SK-N-SH (cell line): ENCODE data around the gene DPEP1. TPM values are rescaled to one million over a fixed set of nuclear protein-coding genes. Genes with fewer than 3 reads are reported as not detected.

Experiments
- CTCF ChIA-PET: fragments of 300-600, 350-600 bp; formaldehyde crosslinking; extraction: SDS; loops from one replicate; lab custom pipeline; 2021; lab: Yijun Ruan, JAX
- POLR2A ChIA-PET: fragments of 350-600 bp; sonication (Branson Sonifier 250); formaldehyde crosslinking; extraction: SDS; loops from one replicate; lab custom pipeline; 2020; ENCODE audit warnings: antibody characterized with exemption, inconsistent platforms; lab: Yijun Ruan, JAX
- DNase-seq: peaks from one replicate; pipeline ENCODE4 v3.0.0; 2012
- H2AFZ ChIP-seq: fragments of 200-600 bp; sonication (generic); 2 replicates; pipeline ENCODE4 v1.8.1; 2016; ENCODE audit warnings: antibody characterized with exemption, mild to moderate bottlenecking, low read depth
- H3F3A ChIP-seq: fragments of 200-600 bp; sonication (generic); replicated peaks from 2 replicates; pipeline ENCODE3; 2016; ENCODE audit warnings: antibody characterized with exemption, mild to moderate bottlenecking; ENCODE audit not compliant: insufficient read depth
- H3K27ac ChIP-seq, 2 experiments: fragments of 200-500 bp in 1 of 2; fragments of 200-600 bp in 1 of 2; sonication (Bioruptor generic) in 1 of 2; sonication (generic), shearing (Covaris generic) in 1 of 2; 2 replicates each; pipeline versions ENCODE4 v1.5.1 to v1.6.1; 2014 to 2016; ENCODE audit warnings: low read depth in 2 of 2, inconsistent platforms in 1 of 2, low read length in 1 of 2, mild to moderate bottlenecking in 1 of 2, mixed read lengths in 1 of 2
- H3K27me3 ChIP-seq: fragments of 200-600 bp; sonication (generic), shearing (Covaris generic); 2 replicates; pipeline ENCODE4 v1.6.1; 2016; ENCODE audit warnings: mixed run types; ENCODE audit not compliant: insufficient read depth
- H3K36me3 ChIP-seq, 2 experiments: fragments of 200-500 bp in 1 of 2; fragments of 200-600 bp in 1 of 2; sonication (Bioruptor generic) in 1 of 2; sonication (generic) in 1 of 2; replicated peaks in 1 of 2; 2 replicates each; pipeline versions ENCODE3 to v1.5.1; 2014 to 2016; ENCODE audit warnings: low read length in 1 of 2, mild to moderate bottlenecking in 1 of 2; ENCODE audit not compliant: insufficient read depth in 2 of 2, control insufficient read depth in 1 of 2
- H3K4me1 ChIP-seq, 2 experiments: fragments of 200-500 bp in 1 of 2; fragments of 200-600 bp in 1 of 2; sonication (Bioruptor generic) in 1 of 2; sonication (generic), shearing (Covaris generic) in 1 of 2; 2 replicates each; pipeline versions ENCODE4 v1.5.1 to v1.6.1; 2014 to 2016; ENCODE audit warnings: low read depth in 1 of 2, low read length in 1 of 2, mixed run types in 1 of 2; ENCODE audit not compliant: insufficient read depth in 2 of 2, control insufficient read depth in 1 of 2
- H3K4me2 ChIP-seq: fragments of 200-600 bp; sonication (generic), shearing (Covaris generic); 2 replicates; pipeline ENCODE4 v1.6.1; 2017; ENCODE audit warnings: mixed run types
- H3K4me3 ChIP-seq, 2 experiments: fragments of 200-500 bp in 1 of 2; fragments of 200-600 bp in 1 of 2; sonication (Bioruptor generic) in 1 of 2; sonication (generic), shearing (Covaris generic) in 1 of 2; 2 replicates each; pipeline versions ENCODE4 v1.5.1 to v1.8.1; 2014 to 2016; ENCODE audit warnings: low read depth in 2 of 2, inconsistent platforms in 1 of 2, low read length in 1 of 2, mild to moderate bottlenecking in 1 of 2, mixed read lengths in 1 of 2, moderate library complexity in 1 of 2
- H3K79me2 ChIP-seq: fragments of 200-600 bp; sonication (generic); 2 replicates; pipeline ENCODE4 v1.8.1; 2017; ENCODE audit warnings: mild to moderate bottlenecking; ENCODE audit not compliant: insufficient read depth
- H3K9ac ChIP-seq: fragments of 200-600 bp; sonication (generic); 2 replicates; pipeline ENCODE4 v1.6.1; 2017; ENCODE audit warnings: mixed run types
- H3K9me2 ChIP-seq: fragments of 200-600 bp; sonication (generic); 2 replicates; pipeline ENCODE4 v1.6.1; 2017; ENCODE audit warnings: mixed run types
- H3K9me3 ChIP-seq: fragments of 200-600 bp; sonication (generic); 2 replicates; pipeline ENCODE4 v1.6.1; 2017; ENCODE audit warnings: mixed run types, mild to moderate bottlenecking, moderate library complexity
- H4K20me1 ChIP-seq: fragments of 200-600 bp; sonication (generic); 2 replicates; pipeline ENCODE4 v1.6.1; 2017; ENCODE audit warnings: mild to moderate bottlenecking, mixed run types; ENCODE audit not compliant: insufficient read depth
- CTCF ChIP-seq: fragments of 200-600 bp; sonication (generic); IDR thresholded peaks from 2 replicates; pipeline ENCODE4 v1.6.1; 2017; ENCODE audit warnings: antibody characterized with exemption, mild to moderate bottlenecking, moderate library complexity
- EP300 ChIP-seq, 2 experiments: IDR thresholded peaks; 2 replicates each; pipeline versions ENCODE4 v1.4.0 to v1.6.1; 2012; ENCODE audit warnings: borderline replicate concordance in 1 of 2, low read depth in 1 of 2, low read length in 1 of 2
- FOSL2 ChIP-seq: IDR thresholded peaks from 2 replicates; pipeline ENCODE4 v1.4.0; 2012; ENCODE audit warnings: low read depth, mild to moderate bottlenecking, moderate library complexity, borderline replicate concordance
- JUND ChIP-seq: IDR thresholded peaks from 2 replicates; pipeline ENCODE4 v1.4.0; 2012
- MXI1 ChIP-seq: IDR thresholded peaks from 2 replicates; pipeline ENCODE4 v1.6.1; 2012; ENCODE audit warnings: mild to moderate bottlenecking, low read depth, low read length, improper control_type of control experiment
- NRF1 ChIP-seq: IDR thresholded peaks from 2 replicates; pipeline ENCODE4 v1.6.1; 2012; ENCODE audit warnings: low read depth, mild to moderate bottlenecking, low read length
- PBX3 ChIP-seq: IDR thresholded peaks from 2 replicates; pipeline ENCODE4; 2012
- POLR2AphosphoS5 ChIP-seq: IDR thresholded peaks from 2 replicates; pipeline ENCODE4 v1.6.1; 2012; ENCODE audit warnings: low read depth, low read length
- RAD21 ChIP-seq: IDR thresholded peaks from 2 replicates; pipeline ENCODE4 v1.6.1; 2012; ENCODE audit warnings: mild to moderate bottlenecking, low read length
- RFX5 ChIP-seq: IDR thresholded peaks from 2 replicates; pipeline ENCODE4 v1.6.1; 2012; ENCODE audit warnings: mild to moderate bottlenecking, improper control_type of control experiment, low read length
- TAF1 ChIP-seq: IDR thresholded peaks from 2 replicates; pipeline ENCODE4 v1.6.1; 2012; ENCODE audit warnings: low read depth, mild to moderate bottlenecking, low read length, moderate library complexity, borderline replicate concordance
- TEAD4 ChIP-seq: IDR thresholded peaks from 2 replicates; pipeline ENCODE4 v1.4.0; 2012; ENCODE audit warnings: mild to moderate bottlenecking, borderline replicate concordance; ENCODE audit not compliant: insufficient read depth
- USF1 ChIP-seq: IDR thresholded peaks from 2 replicates; pipeline ENCODE4 v1.4.0; 2012; ENCODE audit warnings: low read depth, borderline replicate concordance
- YY1 ChIP-seq: IDR thresholded peaks from 2 replicates; pipeline ENCODE4 v1.4.0; 2012; ENCODE audit warnings: low read depth, mild to moderate bottlenecking
- WGBS: methylation state at CpG from one replicate; pipeline ENCODE4 v1.1.6; 2017; ENCODE audit warnings: low lambda C conversion rate; 5-methylcytosine and 5-hydroxymethylcytosine counted together
- polyA plus RNA-seq, 3 experiments: library from polyadenylated mRNA; depleted of rRNA; stranded (reverse); fragments of >200 nt; gene quantifications; 2 replicates each; pipeline ENCODE4 v1.2.3, GENCODE V29; 2012
- TF ChIP-seq, protein P1 (sequence below): IDR thresholded peaks from 2 replicates; pipeline ENCODE4 v1.6.1; 2012; ENCODE audit warnings: mild to moderate bottlenecking, low read depth, low read length, moderate library complexity

The DPEP1 gene
- polyA plus RNA-seq, 1 of the 3 experiments (the other 2 are of a cell fraction) = 0.05 TPM

DNA sequence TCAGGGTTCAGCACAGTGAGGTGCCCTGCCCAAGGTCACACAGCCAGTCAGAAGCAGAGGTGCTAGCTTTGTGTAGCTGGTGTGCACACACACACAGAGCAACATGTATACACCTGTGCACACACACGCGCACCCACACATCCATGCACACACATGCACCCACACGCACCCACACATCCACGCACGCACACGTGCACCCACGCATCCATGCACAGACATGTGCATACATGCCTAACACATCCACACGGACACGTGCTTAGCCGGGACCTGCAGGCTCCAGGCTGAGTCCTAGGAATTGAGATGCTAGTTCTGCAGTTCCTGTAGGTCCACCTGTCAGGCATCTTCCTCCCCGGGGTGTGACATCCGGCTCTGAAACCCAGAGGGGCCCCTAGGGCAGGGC lies 13.0 kb upstream of the DPEP1 start:
- H3K27me3 ChIP-seq = no peaks in the 10 kb centered on the region
- H3K9me3 ChIP-seq = no peaks in the 10 kb centered on the region
- no peak overlapping the region for H2AFZ ChIP-seq
- TF ChIP-seq CTCF = no peak
- TF ChIP-seq JUND = no peak
- TF ChIP-seq FOSL2 = no peak
- no peak for TF ChIP-seq TAF1
- TF ChIP-seq, protein P1, sequence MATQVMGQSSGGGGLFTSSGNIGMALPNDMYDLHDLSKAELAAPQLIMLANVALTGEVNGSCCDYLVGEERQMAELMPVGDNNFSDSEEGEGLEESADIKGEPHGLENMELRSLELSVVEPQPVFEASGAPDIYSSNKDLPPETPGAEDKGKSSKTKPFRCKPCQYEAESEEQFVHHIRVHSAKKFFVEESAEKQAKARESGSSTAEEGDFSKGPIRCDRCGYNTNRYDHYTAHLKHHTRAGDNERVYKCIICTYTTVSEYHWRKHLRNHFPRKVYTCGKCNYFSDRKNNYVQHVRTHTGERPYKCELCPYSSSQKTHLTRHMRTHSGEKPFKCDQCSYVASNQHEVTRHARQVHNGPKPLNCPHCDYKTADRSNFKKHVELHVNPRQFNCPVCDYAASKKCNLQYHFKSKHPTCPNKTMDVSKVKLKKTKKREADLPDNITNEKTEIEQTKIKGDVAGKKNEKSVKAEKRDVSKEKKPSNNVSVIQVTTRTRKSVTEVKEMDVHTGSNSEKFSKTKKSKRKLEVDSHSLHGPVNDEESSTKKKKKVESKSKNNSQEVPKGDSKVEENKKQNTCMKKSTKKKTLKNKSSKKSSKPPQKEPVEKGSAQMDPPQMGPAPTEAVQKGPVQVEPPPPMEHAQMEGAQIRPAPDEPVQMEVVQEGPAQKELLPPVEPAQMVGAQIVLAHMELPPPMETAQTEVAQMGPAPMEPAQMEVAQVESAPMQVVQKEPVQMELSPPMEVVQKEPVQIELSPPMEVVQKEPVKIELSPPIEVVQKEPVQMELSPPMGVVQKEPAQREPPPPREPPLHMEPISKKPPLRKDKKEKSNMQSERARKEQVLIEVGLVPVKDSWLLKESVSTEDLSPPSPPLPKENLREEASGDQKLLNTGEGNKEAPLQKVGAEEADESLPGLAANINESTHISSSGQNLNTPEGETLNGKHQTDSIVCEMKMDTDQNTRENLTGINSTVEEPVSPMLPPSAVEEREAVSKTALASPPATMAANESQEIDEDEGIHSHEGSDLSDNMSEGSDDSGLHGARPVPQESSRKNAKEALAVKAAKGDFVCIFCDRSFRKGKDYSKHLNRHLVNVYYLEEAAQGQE = no peak
- TF ChIP-seq POLR2AphosphoS5 = no peak
- TF ChIP-seq YY1 = no peak
- no peak for TF ChIP-seq PBX3
- TF ChIP-seq NRF1 = no peak
- no peak for TF ChIP-seq TEAD4
- no peak for TF ChIP-seq MXI1
- no peak for TF ChIP-seq EP300 (IDR thresholded peaks at IDR 0.05; ENCODE audit: borderline replicate concordance in 1 of 2, low read depth in 1 of 2, low read length in 1 of 2)
- no peak for TF ChIP-seq RAD21
- TF ChIP-seq RFX5 = no peak
- no peak for TF ChIP-seq USF1
- WGBS = 87% methylated on average over 10 of the region's 12 CpGs
- no peaks in the 10 kb centered on the region for H4K20me1 ChIP-seq
- no peak overlapping the region for H3K4me3 ChIP-seq
- no peak overlapping the region for H3K27ac ChIP-seq
- no peak for DNase-seq
- H3K9ac ChIP-seq = no peak overlapping the region
- no peak overlapping the region for H3K4me2 ChIP-seq
- ChIA-PET POLR2A (no interaction called here), CTCF (interaction anchor here (1.3 to 2.1 kb wide), 4 partner anchors 9 to 41 kb away, joined by 3 to 15 read pairs (median 7); partner anchors contain the start of gene DPEP1)
- H3K4me1 ChIP-seq = peaks cover 13 to 14% of the 10 kb centered on the region in 2 experiments; a peak in 3 of 4 replicates
- no peaks in the 10 kb centered on the region for H3K36me3 ChIP-seq
- peaks cover 15% of the 10 kb centered on the region for H3F3A ChIP-seq
- no peaks in the 10 kb centered on the region for H3K79me2 ChIP-seq
- H3K9me2 ChIP-seq = no peaks in the 10 kb centered on the region
